Fibroblast of lung (primary cell): ENCODE measurements around the gene CNIH1.

ENCODE experiments used
- CTCF ChIP-seq, 2 donors: IDR thresholded peaks in 1 of 2; conservative IDR thresholded peaks in 1 of 2; 1 replicate in 1 of 2; 2 replicates in 1 of 2; pipeline ENCODE4 v1.5.1; 2011 to 2012; ENCODE audit warnings: low read length in 2 of 2, control low read depth in 1 of 2, inconsistent platforms in 1 of 2, low read depth in 1 of 2, mild to moderate bottlenecking in 1 of 2
- EZH2 ChIP-seq: IDR thresholded peaks from 2 replicates; pipeline ENCODE4 v1.5.1; 2012; ENCODE audit warnings: low read length, control low read depth, mild to moderate bottlenecking; ENCODE audit errors: missing control alignments

- no peak for TF ChIP-seq CTCF (conservative IDR thresholded peaks at IDR 0.05 in 1 of 2, IDR thresholded peaks at IDR 0.05 in 1 of 2; ENCODE audit: low read depth in 1 of 2, low read length in 2 of 2)
- TF ChIP-seq EZH2: no peak
These were observed 29.8 kb downstream of the CNIH1 start for GRCh38 chr14:54411371-54411770.
